ENCODE data around the gene PRPS1. TPM values are rescaled to one million over a fixed set of nuclear protein-coding genes. Genes with fewer than 3 reads are reported as not detected.
A peak's percentile ranks its signal among the peaks of the same experiment; 100 is the strongest.

Gene PRPS1
- total RNA-seq, 1 experiment from 2014 or later = 90.5 TPM

GRCh38 chrX:107674480-107675364, 46.4 kb downstream of the PRPS1 start:
- TF ChIP-seq CTCF (conservative IDR thresholded peaks at IDR 0.05) = no peak
- Histone ChIP-seq H4K8ac (replicated peaks; ENCODE audit: insufficient read length, low read depth, low read length) (no peak overlapping the region), H3K79me1 (ENCODE audit: insufficient read depth, low read depth, low read length, poor library complexity, severe bottlenecking) (no peaks in the 10 kb centered on the region), H3K79me2 (ENCODE audit: insufficient read depth, low read length) (no peaks in the 10 kb centered on the region), H2BK20ac (ENCODE audit: low read depth, low read length, poor library complexity, severe bottlenecking) (no peak overlapping the region), H3K23ac (ENCODE audit: insufficient read length, low read depth, low read length) (no peak overlapping the region), H2AFZ (ENCODE audit: low read length) (no peak overlapping the region), H3K14ac (ENCODE audit: insufficient read depth, low read length) (no peak overlapping the region), H2BK120ac (ENCODE audit: low read depth, low read length, poor library complexity, severe bottlenecking) (no peak overlapping the region), H3K27ac (ENCODE audit: insufficient read length, low read depth, low read length) (no peak overlapping the region), H4K91ac (ENCODE audit: insufficient read length, low read depth, low read length) (no peak overlapping the region), H3K56ac (ENCODE audit: insufficient read length, low read depth, low read length) (no peak overlapping the region), H4K5ac (ENCODE audit: insufficient read length, low read depth, low read length) (no peak overlapping the region), H4K20me1 (ENCODE audit: control insufficient read depth, insufficient read depth, insufficient read length) (no peaks in the 10 kb centered on the region), H3K4me2 (ENCODE audit: insufficient read depth, insufficient read length, low read length) (no peak overlapping the region), H2BK15ac (ENCODE audit: low read depth, low read length) (no peak overlapping the region), H3T11ph (ENCODE audit: low read length) (no peak overlapping the region), H3K18ac (ENCODE audit: insufficient read length, low read depth, low read length) (no peak overlapping the region), H3K27me3 (ENCODE audit: insufficient read depth, low read length) (no peaks in the 10 kb centered on the region; the same call in 1 of the 2 replicates), H3K9me3 (ENCODE audit: control insufficient read depth, low read depth, low read length) (no peaks in the 10 kb centered on the region), H3K23me2 (ENCODE audit: insufficient read length, low read depth, low read length, poor library complexity, severe bottlenecking) (no peaks in the 10 kb centered on the region), H3K4me1 (ENCODE audit: insufficient read depth, low read length) (no peaks in the 10 kb centered on the region; the same call in 1 of the 2 replicates), H2AK5ac (ENCODE audit: insufficient read length, low read length) (no peak overlapping the region), H3K4ac (ENCODE audit: low read depth, low read length) (no peak overlapping the region), H3K9ac (ENCODE audit: extremely low read depth, insufficient read length, low read length) (no peak overlapping the region), H2BK12ac (ENCODE audit: insufficient read length, low read depth, low read length) (no peak overlapping the region), H2BK5ac (ENCODE audit: insufficient read length, low read length) (no peak overlapping the region)
- Mint-ChIP-seq H3K27ac (peak overlapping the region in 1 of 3 experiments; percentile 34; a peak in 1 of 7 replicates), H3K4me3 (no peak overlapping the region), H3K27me3 (ENCODE audit: low read depth) (peaks cover 6% of the 10 kb centered on the region), H3K36me3 (ENCODE audit: insufficient read depth in 1 of 3, low read depth in 3 of 3) (no peaks in the 10 kb centered on the region), H3K9me3 (peaks cover 0 to 63% of the 10 kb centered on the region in 2 experiments; a peak in 2 of 5 replicates), H3K4me1 (peaks cover 0 to 39% of the 10 kb centered on the region in 2 experiments; a peak in 2 of 4 replicates)
- WGBS (ENCODE audit: extremely low coverage, insufficient read length, low lambda C conversion rate) = no CpG with 5 or more reads among the region's 9 CpGs
- DNase-seq = no peak

Measured in H9 (cell line).